GM18498 (cell line): ENCODE data around the gene CCNQ.
"Not testable (repeated sequence)": the region's sequence is repeated elsewhere in the genome, so short reads cannot be mapped to it uniquely, and the experiment has no call there.

Experiments used
- ATAC-seq: cut with Tn5 transposase; IDR thresholded peaks from one replicate; pipeline ENCODE4 v1.9.1; 2021; ENCODE audit warnings: mild to moderate bottlenecking, moderate library complexity; ENCODE audit not compliant: unreplicated experiment

CCNQ gene

DNA sequence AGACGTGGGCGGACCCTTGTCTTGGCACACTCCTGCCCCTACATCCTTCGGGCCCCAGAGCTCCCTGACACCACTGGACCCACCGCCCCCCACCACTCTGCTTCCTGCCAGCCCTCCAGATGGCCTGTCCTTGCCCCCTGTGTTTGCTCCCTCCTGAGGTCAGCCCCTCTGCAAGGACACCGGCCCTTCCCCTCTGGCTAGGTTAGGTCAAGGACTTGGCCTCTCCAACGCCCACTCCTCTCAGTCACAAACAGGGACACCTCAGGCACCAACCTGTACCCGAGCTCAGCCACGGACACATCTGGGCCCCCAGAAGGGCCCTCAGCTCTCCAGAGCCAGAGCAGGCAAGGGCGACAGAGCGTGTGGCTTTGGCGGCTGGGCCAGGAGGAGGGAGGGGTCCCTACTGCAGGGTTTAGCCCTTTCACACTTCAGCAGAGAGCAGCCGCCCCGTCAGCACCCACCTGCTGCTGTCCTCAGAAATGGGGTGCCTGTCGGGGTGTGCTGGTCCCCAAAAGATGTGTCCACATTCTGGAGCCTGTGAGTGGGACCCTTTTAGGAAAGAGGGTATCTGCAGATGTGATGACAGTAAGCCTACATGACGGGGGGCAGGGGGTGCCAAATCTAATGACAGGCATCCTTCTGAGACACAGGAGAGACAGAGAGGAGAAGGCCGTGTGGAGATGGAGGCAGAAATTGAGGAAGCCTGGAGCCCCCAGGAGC is 24.5 kb upstream of the CCNQ start:
- no peak for ATAC-seq

DNA sequence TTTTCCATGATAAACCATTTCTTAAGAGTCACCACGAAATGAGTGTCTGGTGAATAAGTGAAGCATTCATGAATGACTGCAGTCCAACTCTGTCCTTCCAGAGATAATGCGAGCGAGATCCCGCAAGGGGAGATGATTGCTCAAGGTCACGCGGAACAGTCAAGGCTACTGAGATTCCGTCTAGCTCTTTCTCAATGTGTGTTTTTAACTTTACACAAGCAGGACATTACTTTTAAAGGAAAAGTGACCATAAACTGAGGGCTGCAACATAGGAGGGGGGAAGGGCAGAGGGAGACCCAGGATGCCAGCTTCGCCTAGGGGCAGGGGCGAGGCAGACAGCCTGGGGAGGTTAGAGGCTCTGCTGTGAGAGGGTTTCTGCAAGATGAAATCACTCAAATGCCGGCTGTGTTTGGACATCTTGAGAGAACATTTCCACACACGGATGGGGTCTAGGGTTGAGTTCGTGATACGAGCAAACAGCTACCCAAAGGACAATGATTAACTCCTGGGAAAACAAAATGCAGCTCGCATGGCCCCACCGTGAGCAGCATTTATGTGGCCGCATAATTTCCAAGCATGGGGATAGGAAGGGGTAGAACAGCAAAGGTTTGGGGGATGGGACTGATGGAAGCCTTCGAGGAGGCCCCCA is 23.8 kb upstream of the CCNQ start:
- ATAC-seq, result no peak

DNA sequence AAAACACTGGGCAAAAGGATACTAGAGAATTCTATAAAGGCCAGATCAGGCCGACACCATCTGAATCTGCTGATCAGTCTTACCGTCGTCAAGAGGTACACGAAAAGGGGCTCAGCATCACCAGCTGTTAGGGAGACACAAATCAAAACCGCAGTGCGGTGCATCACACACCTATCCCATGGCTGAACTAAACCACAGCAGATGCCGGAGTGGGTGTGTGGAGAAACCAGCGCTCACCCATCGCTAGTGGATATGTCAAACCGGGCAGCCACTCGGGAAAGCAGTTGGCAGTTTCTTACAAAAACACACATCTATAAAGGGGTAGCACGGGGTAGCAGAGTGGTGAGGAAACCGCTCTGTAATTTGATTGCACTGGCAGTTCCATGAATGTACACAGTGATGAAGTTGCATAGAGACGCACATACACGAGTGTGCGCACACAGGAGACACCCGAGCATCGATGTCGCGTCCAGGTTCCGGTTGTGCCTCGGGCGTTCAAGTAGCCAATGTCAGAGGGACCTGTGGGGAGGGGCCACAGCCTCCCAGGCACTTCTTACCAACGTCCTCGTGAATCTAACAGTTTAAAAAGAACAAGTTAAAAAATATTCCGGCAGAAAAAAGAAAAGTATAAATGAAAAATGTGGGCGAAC is 23.1 kb upstream of the CCNQ start:
- ATAC-seq, result no peak

DNA sequence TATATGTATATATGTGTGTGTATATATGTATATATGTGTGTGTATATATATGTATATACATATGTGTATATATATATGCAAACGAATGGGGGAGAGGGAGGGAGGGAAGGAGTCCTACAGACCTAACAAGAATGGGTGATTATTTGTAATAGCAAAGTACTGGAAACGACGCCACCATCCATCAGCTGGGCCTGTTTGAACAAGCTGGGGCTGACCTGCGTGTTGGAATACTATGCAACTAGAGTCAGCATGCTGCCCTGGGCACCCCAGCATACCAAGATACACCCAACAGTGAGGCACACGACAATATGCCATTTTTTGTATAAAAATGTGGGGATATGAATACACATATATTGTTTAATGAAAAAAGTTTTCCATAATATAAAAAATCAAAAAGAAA is 21.6 kb upstream of the CCNQ start:
- no peak for ATAC-seq

DNA sequence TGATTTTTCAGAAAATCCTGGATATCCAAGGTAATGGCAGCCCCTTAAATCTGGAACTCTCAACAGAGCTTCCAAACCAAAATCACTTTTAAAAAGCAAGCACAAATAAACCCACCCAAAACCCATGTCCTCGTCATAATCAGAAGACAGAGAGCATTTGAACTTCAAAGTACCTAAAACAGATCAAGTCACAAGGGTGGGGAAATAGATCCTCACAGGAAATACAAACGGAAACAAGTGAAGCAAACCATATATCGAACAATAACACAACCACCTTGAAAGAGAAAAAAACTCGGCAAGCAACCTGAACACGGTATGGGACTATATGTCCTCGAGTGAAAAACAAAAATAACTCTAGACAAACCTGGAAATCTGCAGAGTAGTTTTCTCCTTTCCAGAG is 15.9 kb upstream of the CCNQ start:
- ATAC-seq, result no peak

DNA sequence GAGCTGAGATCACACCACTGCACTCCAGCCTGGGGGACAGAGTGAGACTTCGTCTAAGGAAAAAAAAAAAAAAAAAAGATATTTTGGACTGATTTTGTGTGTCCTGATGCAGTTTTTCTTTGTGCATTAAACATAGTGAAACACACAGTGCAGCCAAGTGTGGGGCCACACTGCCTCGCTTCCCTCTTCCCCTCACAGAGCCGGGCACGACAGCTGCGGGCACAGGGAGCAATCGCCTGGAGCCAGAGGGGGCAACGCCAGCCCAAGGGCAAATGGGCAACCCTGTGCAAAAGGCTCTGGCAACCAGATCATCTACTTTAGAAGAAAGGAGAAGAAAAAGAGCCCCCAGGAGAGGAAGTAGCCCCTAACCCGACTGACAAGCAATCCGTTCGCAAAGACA is 13.5 kb upstream of the CCNQ start:
- no peak for ATAC-seq

DNA sequence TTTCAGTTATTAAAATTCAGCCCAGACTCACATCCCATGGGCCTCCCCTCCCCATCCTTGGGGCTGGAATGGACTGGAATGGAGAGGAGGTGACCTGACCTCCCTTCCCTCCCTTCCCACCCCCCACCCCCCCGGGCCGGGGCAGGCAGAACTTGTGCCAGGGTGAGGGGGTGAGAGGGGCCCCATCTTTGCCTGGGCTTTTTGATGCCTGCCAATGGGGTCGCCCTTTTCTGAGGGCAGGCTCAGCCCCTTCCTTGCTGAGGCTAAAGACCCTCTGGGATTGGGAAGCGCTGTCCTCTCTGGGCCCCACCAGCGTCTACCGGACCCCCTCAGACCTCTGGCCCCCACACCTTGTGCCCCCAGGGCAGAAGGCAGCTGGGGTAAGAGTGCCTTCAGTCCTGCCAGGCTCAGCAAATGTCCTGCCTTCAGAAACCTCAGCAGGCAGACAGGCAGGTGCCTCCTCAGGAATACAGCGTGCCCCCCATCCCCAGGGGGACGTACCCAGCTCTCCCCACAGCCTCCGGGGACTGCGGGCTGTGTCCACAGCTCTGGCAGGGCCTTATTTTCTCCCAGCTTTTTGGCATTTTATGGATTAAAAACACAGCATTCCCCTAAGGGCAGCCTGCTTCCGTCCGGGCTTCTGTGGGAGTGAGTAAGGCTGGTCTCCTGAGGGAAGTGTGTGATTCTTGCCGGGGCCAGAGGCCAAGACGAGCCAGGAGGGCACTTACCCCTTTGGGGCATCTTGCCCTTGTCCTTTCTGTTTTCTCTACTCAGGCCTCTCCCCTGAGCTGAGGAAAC is 12.6 kb upstream of the CCNQ start:
- no peak for ATAC-seq

DNA sequence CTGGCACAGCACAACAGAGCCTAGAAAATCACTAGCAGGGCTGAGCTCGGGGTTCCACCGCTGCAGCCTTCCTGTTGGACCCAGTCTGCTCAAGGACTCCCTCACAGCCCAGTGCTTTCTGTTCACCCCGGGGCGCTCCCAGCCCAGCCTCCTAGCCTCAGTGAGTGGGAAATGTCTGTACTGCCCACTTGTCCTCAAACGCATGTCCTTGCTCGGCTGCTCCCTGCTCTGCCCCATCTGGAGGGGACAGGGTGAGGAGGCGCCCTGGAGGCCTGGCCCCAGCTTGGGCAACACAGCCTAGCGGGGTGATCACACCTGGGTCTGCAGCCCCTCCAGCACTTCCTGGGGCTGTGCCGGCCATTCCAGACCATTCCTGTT is 11.9 kb upstream of the CCNQ start:
- no peak for ATAC-seq

DNA sequence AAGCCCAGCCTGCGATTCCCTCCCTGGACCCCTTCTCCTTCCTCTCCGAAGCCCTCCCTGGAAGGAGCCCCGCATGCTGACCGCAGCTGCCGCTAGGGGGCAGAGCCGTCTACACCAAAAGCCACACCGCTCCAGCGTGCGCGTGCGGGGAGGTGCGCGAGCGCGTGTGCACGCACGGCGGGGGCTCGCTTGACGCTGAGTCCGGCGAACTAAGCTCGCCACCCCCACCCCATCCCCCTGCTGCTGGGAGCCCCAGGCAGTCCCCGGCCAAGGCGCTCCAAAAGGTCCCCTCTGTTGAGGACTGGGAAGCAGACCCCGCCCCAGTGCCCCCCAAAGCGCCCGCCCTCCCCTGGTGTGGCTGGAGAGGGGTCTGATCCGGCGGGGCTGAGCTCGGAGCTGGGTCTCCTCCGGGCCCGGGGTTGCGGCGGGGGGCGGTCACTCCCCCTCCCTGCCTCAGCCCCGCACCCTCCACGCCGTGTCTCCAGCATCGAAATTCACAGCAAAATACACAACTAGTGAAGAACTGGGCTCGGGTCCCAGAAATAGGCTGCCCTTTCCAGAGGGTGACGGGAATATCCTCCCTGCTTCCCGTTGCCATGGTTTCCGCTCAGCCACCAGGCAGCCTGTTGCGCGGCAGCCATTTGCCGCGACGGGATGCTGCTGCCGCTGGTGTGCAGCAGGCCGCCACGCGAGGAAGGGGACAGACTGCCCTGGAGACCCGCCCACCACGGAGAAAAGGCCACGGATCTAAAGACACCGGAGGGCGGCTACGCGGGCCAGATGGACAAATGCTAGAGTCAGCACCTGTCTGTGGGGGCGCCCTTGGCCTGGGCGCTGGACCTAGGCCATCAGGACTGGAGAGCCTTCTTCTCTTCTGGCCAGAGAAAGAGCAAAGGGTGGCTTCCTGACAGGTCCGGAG is 11.2 kb upstream of the CCNQ start:
- ATAC-seq, result no peak

DNA sequence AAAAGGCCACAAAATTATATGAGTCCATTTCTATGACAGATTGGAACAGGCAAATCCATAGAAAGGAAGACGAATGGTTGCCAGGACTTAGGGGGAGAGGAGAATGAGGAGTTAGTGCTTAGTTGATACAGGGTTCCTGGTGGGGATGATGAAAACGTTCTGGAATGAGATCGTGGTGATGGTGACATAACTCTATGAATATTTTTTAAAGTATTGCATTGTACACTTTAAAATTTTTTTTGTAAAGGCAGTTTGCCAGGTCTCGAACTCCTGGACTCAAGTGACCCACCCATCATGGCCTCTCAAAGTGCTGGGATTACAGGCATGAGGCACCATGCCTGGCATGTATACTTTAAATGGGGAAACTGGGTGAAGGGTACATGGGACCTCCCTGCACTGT is 9.9 kb upstream of the CCNQ start:
- no peak for ATAC-seq

DNA sequence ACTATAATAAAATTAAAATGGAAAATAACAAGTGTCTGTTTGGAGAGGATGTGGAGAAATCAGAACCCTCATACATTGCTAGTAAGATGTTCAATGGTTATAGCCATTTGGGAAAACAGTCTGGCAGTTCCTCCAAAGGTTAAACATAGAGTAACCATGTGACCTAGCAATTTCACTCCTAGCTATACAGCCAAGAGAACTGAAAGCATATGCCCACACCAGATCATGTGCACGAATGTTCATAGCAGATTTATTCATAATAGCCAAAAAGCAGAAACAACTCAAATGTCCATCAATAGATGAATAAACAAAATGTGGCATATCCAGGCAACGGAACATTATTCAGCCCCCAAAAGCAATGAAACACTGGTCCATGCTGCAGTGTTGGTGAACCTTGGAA is 9.4 kb upstream of the CCNQ start:
- no peak for ATAC-seq

DNA sequence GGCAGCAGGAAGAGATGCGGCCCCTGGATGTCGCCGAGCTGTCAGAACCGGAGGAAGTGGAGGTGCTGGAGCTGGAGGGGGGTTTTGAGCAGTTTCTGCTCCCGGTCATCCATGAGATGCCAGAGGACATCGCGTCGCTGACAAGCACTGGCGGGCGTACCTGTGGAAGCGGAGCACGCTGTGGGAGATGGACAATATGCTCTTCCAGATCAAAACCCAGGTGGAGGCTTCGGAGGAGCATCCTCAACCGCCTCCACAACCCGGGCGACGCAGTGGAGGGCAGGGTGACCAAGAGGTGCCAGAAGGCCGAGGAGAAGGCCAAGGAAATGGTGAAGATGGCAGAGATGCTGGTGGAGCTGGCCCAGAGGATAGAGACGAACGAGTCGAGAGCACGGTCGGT is 7.6 kb upstream of the CCNQ start:
- no peak for ATAC-seq

DNA sequence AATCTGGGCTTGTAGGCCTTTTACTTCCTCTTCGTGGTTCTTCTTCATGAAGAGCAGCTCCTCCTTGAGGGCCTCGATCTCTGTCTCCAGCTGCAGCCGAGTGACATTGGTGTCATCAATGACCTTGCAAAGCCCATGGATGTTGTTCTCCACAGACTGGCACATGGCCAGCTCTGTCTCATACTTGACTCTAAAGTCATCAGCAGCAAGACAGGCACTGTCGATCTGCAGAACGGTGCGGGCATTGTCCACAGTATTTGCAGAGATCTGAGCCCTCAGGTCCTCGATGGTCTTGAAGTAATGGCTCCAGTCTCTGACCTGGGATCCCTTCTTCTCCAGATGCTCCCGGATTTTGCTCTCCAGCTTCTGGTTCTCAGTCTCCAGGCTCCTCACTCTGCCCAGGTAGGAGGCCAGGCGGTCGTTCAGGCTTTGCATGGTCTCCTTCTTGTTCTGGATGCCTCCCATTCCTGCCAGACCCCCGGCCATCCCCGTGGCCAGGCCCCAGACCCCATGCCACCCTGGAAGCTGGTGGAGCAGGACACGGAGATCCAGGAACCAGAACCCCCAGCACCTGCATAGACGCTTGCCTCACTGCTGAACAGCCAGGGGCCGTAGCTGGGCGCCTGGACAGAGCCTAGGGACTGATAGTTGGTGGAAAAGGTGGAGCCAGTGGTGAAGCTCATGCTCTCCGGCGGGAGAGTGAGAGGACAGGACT is 5.9 kb upstream of the CCNQ start:
- not testable (repeated sequence) for ATAC-seq

DNA sequence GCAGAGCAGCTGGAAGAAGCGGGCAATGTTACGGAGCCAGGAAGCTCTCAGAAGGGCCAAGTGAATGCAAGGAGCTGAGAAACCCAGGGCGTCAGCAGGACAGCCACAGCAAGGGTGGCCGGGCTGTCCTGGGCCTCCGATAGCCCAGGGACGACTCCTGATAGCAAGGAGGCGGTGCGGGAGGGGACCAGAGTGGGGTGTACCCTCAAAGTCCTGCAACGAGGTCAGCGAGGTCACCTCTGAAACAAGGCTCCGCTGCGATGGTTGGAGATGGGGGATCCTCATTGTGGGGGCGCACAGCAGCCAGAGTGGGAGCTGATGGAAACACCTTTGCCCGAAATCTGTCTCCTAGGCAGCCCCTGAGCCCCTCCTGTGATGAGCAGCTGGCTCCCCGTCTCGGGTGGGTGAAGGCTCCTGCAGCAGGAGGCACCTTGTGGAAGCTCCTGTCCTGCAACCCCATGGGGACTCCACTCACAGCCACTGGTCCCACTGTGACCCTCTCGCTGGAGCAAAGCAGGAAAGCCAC is 4.3 kb upstream of the CCNQ start:
- no peak for ATAC-seq

DNA sequence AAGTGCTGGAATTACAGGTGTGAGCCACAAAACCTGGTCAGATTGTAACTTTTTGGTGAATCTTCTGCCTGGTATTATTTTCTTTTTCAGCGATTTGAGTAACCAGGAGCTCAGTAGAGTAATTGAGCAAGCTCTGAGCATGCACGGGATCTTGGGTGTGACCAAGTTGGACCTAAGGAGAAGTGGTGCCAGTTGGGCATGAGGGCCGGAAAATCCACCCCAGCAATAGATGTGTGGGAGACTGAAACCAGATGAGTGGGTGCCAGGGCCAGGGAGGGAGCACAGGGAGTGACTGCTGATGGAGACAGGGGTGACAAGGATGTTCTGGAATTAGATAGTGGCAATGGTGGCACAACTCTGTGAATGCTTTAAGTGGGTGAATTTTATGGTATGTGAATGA is 3.7 kb upstream of the CCNQ start:
- ATAC-seq, result no peak

DNA sequence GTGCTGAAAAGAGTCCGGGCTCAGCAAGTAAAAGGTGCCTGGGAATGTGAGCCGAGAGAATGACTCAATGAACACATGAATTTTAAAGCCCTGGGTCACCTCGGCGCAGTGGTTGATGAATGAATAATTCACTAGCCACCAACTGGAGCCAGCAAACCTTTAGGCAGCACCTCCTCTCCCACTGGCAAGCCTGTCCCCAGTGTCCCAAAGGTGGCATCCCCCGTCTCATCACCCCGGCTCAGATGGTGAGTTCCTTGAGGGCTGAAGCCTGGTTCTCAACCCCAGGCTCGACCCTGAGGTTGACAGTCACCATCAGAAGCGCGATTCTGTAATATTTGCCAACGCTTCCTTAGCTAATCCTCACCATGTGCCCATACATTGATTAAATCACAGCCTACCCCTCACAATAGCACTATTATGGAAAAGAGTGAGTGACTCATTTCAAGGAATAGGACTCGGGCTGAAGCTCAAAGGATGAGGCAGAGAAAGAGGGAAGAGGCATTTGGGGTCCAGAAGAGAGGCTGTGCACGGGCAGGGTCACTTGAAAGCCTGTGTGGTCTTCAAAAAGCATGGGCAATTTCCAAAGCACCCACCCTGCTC is 2.7 kb upstream of the CCNQ start:
- ATAC-seq, result no peak

DNA sequence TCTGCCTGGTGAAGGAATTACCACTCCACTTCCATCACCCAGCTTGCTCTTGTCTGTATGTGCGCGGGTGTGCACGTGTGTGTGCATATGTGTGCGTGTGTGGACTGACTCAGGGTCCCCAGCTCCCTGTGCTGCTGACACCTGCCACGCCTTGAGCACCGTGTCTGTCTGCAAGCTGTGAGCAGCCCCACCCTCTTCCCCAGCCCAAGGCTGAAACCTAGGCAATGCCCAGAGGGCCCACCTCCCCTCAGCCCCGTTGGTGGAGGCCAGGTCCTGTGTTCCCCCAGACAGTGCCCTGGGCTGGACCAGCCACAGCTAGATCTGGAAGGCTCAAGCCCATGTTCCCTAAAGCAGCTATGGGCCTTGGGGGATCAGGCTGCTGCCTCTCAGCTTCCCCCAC is 2.0 kb upstream of the CCNQ start:
- no peak for ATAC-seq

DNA sequence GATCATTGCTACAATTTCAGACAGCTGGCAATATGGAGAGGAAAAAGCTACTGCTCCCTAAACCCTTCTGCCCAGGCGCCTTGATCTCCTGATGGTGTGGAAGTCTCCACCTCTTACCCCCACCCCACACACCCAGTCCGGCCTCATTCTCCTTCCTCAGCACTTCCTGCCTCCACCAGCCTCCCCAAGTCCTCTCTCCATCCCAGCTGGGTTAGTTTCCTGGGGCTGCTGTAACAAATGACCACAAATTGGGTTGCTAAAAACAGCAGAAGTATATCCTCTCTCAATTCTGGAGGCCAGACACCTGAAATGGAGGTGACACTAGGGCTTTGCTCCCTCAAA is 1.1 kb upstream of the CCNQ start:
- ATAC-seq, result no peak
